EL (cell line): ENCODE data around the gene PRSS33.

ENCODE experiments used
- DNase-seq: peaks from one replicate; pipeline ENCODE4 v3.0.0-alpha.2; 2016

The PRSS33 gene

DNA sequence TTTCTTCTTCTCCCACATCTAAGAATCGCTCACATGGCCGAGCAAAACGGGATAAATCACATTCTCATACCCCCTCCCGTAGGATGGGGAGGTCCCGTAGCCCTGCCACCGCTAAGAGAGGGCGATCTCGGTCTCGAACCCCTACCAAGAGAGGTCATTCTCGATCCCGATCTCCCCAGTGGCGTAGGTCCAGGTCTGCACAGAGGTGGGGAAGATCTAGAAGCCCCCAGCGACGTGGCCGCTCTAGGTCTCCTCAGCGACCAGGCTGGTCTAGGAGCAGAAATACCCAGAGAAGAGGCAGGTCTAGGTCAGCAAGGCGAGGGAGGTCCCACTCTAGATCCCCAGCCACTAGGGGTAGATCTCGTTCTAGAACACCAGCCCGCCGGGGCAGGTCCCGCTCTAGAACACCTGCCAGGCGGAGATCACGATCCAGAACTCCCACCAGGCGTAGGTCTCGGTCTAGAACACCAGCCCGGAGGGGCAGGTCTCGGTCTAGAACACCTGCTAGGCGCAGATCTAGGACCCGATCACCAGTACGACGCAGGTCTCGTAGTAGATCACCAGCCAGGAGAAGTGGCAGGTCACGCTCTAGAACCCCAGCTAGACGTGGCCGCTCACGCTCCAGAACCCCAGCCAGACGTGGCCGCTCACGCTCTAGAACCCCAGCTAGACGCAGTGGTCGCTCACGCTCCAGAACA lies 25.3 kb downstream of the PRSS33 start:
- DNase-seq: no peak

GRCh38 chr16:2761472-2761871 lies 25.9 kb downstream of the PRSS33 start:
- no peak for DNase-seq

DNA sequence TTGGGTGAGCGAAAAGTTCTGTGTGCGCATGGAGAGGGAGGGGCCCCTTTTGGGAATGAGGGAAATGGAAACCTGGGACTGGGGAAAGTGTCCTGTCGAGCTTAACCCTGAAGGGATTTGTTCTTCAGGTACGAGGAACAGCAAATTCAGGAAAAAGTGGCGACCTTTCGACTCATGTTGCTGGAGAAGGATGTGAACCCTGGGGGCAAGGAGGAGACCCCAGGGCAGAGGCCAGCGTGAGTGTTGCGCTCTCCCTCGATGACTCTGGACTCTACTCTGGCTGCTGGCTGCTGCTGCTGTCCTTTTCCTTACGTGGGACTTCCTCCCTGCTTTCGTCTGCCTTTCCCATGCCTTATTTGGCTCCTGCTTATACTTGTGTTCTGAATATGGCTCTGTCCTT lies 30.0 kb downstream of the PRSS33 start:
- no peak for DNase-seq

DNA sequence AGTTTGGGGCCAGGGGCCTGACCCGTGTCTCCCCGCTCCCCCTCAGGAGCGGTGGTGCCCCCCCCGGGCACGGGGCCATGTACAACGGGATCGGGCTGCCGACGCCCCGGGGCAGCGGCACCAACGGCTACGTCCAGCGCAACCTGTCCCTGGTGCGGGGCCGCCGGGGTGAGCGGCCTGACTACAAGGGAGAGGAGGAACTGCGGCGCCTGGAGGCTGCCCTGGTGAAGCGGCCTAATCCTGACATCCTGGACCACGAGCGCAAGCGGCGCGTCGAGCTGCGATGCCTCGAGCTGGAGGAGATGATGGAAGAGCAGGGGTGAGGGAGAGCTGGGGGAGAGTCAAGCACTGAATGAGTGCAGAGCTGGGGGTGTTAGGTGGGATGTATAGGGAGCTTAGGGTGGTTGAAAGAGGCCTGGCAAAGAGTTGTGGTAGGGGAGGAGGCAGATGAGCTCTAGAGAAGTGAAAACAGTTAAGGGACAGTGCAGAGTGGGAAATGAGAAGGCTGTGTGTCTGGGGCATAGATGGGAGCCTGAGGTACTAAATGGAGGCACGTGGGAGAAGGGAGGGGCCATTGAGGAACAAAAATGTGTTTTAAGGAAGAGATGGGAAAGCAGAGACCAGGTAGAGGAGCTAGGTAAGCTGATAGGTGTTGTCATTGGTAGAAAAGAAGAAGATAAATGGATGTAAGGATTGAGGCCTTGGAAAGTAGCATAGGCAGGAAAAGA lies 30.9 kb downstream of the PRSS33 start:
- DNase-seq: no peak

DNA sequence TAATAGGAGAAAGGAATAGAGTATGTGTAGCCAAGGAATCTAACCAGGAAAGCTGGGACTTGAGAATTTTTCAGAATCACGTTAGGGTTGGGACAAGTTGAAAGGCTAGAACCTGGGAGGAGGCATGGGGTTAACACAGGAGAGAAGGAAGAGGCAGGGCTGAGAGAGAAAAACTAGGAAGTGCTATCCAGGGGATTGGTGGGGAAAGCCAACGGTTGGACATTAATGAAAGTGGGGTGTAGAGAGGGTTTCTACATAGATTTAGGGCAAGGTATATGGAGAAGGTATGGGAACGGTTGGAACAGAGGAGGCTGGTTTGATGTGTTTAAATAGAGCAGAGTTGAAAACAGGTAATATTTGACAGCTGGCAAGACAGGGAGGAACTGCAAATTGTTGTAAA lies 32.2 kb downstream of the PRSS33 start:
- no peak for DNase-seq

DNA sequence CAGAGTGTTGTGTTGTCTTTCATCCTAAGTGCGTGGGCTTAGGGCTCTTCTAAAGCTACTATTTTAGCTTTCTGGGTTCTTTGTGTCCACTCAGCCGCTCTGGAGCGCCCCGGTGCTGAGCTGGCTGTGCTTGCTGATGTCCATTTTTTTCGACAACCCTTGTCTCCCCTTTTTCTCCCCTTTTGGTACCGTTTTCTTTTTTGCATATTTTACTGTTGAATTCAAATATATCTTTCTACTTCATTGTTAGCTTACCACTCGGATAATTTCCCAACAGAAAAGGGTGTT lies 33.7 kb downstream of the PRSS33 start:
- DNase-seq: no peak

- peak; percentile 79 for DNase-seq
Measured at GRCh38 chr16:2752850-2753732, 34.3 kb downstream of the PRSS33 start.

DNA sequence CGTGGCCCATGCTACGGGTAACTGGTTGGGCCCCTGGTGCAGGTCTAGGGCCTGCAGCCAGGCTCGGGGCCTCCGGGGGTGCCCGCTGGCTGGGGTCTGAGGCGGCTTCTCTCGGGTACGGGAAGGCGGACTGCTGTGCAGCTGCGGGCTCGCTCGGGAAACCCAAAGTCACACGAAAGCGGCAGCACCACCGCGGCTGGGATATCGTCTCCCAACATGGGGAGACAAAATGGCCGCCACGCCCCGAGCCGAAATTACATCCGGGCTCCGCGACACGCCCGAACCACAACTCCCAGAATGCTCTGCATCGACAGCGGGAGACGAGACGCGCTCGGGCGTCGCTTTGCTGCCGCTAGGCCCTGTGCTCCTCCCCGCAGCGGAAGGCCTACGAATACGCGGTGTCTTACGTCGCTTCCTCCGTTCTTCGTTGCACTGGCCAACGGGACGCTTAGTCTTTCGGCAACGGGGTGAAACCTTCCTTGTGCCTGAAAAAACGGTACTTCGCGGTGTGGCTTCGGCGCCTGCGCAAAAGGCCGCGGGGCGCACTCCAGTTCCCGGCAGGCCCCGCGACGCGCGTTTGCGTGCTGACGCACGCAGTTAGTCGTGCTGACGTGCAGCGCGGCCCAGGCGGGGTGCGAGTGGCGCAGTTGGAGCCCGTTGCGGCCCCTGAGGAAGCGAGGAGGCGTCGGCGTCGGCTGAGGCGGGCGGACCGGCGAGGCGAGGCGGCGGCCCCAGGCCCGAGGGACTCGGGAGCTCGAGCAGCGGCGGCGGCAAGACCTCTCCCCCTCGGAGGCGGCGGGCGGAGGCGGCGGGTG lies 35.1 kb downstream of the PRSS33 start, which contains the start of gene SRRM2:
Gene SRRM2, plus strand, starts transcription at position 604 of the 815 bp plus-strand sequence. CDS start 3,727 bp downstream, outside the sequence.
- DNase-seq: peak; percentile 95

GRCh38 chr16:2751577-2752034 lies 35.8 kb downstream of the PRSS33 start:
- DNase-seq: no peak

DNA sequence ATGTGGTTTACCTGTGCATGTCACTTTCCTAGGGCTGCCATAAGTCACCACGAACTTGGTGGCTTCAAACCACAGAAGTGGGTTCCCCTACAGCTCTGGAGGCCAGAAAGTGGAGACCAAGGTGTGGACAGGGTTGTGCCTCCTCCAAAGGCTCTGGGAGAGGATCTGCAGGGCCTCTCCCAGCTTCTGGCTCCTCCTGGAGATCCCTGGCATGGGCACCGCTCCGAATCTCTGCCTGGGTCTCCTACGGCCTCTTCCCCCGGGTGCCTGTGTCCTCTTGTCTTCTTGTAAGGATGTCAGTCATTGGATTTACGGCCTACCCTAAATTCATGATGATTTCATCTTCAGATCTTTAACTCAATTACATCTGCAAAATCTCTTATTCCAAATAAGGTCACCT lies 37.4 kb downstream of the PRSS33 start:
- DNase-seq: no peak

- no peak for DNase-seq
Measured at GRCh38 chr16:2749476-2749875, 37.9 kb downstream of the PRSS33 start.

DNA sequence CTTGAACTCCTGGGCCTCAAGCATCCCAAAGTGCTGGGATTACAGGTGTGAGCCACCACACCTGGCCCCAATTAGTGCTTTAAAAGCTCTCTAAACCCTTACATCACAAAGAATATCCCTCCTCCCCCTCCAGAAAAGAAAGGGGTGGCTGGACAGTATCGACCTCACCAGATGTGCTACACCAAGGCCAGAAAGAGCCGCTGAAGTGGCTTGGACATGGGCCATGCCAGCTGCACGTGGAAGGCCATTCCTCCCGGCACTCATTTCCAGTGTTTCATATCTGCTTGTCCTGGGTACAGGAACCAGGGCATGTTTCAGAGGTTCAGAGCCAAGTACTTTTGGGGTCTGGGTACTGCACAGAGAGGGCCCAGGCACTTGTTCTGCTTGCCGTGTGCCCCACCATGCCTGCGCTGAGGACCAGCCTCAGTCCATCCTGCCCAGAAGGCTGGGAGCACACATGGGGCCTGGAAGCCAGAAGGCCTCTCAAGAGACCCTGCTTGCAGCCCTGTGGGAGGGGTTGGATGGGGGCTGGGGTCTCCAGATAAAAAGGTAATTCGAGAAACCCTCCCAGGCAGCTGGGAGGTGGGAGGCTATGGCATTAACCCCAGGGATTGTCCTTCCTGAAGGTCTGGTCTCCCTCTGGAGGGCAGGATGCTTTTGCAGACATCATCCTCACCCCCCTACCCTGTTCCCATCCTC lies 38.5 kb downstream of the PRSS33 start:
- DNase-seq: no peak

DNA sequence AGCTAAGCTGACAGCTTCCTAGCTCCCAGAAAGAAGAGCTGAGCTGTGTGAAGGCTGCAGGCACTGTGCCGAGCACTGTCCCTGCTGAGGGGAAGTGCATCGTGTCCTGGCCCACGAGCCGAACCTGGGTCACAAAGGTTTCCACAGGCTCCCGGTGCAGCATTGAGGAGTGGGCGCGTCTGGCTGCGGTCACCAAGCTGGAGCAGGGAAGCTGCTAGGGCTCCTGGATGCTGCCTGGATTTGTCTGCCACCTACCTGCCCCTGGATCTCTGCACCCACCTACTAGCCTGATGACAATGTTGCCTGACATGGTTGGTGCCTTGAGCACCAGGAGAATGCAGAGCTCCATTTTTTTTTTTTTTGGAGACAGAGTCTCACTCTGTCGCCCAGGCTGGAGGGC lies 41.4 kb downstream of the PRSS33 start:
- DNase-seq: no peak

DNA sequence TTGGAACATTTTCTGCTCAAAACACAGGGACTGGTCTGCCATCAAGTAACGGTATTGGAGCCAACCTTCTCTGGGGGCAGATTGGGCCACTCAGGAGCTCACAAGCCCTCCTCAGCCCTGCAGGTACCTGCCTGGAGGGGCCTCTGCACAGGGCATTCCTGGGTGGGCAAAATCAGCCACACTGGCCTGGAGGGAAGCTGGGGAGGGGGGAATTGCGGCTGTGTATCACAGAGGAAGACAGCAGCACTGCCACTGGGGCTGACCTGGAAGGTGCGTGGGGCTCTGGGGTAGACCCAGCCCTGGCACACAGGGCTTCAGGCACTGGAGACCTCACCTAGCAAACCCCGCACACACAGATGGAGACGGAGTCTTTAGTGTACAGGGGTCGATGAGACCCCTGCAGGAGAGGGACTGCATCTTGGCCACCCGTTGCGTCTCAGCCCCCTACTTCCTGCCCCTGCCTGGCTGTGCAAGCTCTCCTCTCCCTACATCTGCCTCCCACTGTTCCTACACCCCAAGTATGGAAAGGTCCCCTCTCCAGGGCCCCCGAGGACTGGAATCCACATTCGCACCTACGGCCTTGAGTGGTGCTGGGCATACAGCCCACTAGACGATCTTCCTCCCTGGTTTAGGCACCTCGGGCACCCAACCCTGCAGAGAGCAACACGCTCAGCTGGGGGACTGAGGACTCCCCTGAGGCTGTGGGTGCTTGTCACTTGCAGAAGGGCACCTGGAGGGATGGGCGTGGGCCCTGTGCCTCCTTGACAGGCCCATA lies 42.1 kb downstream of the PRSS33 start:
- no peak for DNase-seq

GRCh38 chr16:2744711-2745110 lies 42.6 kb downstream of the PRSS33 start:
- no peak for DNase-seq

DNA sequence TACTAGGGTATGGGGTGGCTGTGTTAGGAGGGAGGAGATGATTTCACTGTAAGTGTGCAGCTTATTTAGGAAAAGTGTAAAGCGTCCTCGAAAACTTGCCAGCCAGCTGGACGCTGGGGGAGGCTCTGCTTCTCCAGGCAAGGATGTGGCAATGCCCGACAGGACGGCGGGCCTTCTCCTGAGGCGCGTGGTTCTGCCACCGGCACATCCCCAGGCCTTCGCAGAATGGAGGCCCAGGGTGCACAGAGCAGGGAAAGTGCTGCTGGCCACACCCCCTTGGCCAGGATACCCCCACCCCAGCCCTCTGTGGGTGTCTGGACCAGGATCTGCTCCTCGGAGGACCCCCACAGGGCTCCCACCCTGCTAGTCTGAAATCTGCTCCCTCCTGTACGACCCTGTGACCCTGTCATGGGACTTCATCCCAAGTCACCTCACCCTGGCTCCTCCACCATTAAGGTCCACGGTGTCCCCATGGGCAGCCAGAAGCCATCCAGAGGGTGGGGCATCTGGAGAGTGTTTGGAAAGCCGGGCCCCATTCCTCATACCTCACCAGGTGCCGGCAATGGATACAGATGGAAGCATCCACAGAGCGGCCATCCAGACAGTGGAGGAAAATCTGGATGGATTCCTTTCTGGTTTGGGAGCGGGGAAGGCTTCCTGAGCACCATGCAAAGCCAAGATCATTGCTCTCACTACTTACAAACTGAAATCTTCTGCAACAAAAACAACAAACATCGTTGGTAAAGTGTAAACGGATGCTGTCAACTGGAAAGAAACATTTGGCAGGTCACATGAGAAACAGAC lies 44.2 kb downstream of the PRSS33 start:
- DNase-seq: no peak

- no peak for DNase-seq
Measured at GRCh38 chr16:2742323-2743006, 44.9 kb downstream of the PRSS33 start.

DNA sequence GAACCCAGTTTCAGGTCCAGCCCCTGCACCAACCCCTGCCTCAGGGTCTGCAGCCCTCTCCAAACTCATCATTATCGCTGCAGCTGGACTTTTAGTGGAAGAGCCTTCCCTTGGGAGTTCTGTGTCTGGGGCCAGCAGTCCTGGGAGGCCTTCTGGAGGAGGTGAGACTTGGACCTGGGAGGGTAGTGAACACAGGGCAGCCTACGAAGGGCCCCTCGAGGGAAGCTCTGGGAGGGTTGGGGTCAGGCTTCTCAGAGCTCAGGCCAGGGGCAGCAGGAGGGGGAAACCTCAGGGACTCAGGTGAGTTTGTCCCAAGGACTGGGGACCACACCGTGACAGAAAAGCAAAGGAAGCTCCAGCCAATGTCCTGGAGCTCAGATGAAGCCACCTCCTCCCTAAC lies 46.2 kb downstream of the PRSS33 start:
- DNase-seq: no peak

- DNase-seq: no peak
Measured at GRCh38 chr16:2740476-2740875, 46.9 kb downstream of the PRSS33 start.
